ENCODE measurements around the gene FBXO11. TPM values are rescaled to one million over a fixed set of nuclear protein-coding genes. Genes with fewer than 3 reads are reported as not detected.

The FBXO11 gene
- polyA plus RNA-seq, 1 donor (not counting 4 experiments of a cell fraction or from before 2014, with no cell fraction given): 45.5 TPM

- Histone ChIP-seq H3K27ac (ENCODE audit: control insufficient read depth, insufficient read depth, low read length) (no peak overlapping the region), H3K4me1 (ENCODE audit: control insufficient read depth, extremely low read depth, insufficient read depth, low read length) (peaks cover 3% of the 10 kb centered on the region), H3K9me3 (ENCODE audit: control insufficient read depth, low read depth, low read length) (no peaks in the 10 kb centered on the region), H3K27me3 (ENCODE audit: control insufficient read depth, extremely low read depth, insufficient read depth, low read length) (no peaks in the 10 kb centered on the region), H2AFZ (ENCODE audit: control insufficient read depth, low read length) (no peak overlapping the region), H4K20me1 (ENCODE audit: control insufficient read depth, extremely low read depth, insufficient read depth, low read length) (no peaks in the 10 kb centered on the region), H3K4me2 (ENCODE audit: control insufficient read depth, extremely low read depth, insufficient read depth, low read depth, low read length) (no peak overlapping the region), H3K9me1 (ENCODE audit: control insufficient read depth, extremely low read depth, insufficient read depth, low read length) (no peaks in the 10 kb centered on the region), H3K36me3 (ENCODE audit: control insufficient read depth in 2 of 2, extremely low read depth in 1 of 2, insufficient read depth in 2 of 2, low read length in 2 of 2) (peaks cover 3% of the 10 kb centered on the region in 2 experiments), H3K4me3 (ENCODE audit: control insufficient read depth in 2 of 3, extremely low read depth in 1 of 3, insufficient read depth in 2 of 3, low read depth in 1 of 3, low read length in 3 of 3) (no peak overlapping the region), H3K9ac (ENCODE audit: control insufficient read depth, extremely low read depth, insufficient read depth, low read length) (no peak overlapping the region), H3K79me2 (ENCODE audit: control insufficient read depth, insufficient read depth, low read length) (peaks cover 62% of the 10 kb centered on the region)
- dilution Hi-C loops (cut with MboI; ENCODE audit: extremely low pct_ligation_motif_present, low sequenced_read_pairs): no loop called here
- TF ChIP-seq, protein P1, sequence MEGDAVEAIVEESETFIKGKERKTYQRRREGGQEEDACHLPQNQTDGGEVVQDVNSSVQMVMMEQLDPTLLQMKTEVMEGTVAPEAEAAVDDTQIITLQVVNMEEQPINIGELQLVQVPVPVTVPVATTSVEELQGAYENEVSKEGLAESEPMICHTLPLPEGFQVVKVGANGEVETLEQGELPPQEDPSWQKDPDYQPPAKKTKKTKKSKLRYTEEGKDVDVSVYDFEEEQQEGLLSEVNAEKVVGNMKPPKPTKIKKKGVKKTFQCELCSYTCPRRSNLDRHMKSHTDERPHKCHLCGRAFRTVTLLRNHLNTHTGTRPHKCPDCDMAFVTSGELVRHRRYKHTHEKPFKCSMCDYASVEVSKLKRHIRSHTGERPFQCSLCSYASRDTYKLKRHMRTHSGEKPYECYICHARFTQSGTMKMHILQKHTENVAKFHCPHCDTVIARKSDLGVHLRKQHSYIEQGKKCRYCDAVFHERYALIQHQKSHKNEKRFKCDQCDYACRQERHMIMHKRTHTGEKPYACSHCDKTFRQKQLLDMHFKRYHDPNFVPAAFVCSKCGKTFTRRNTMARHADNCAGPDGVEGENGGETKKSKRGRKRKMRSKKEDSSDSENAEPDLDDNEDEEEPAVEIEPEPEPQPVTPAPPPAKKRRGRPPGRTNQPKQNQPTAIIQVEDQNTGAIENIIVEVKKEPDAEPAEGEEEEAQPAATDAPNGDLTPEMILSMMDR (optimal IDR thresholded peaks at IDR 0.05 in 1 of 3, IDR thresholded peaks at IDR 0.05 in 1 of 3, conservative IDR thresholded peaks at IDR 0.05 in 1 of 3; ENCODE audit: extremely low read depth in 1 of 3, insufficient read depth in 2 of 3, low read length in 3 of 3): no peak
- TF ChIP-seq EZH2 (IDR thresholded peaks at IDR 0.05; ENCODE audit: low read length): no peak
- DNase-seq (ENCODE audit: low read depth, low spot score) (no peak), FAIRE-seq (no peak)
Observed at GRCh38 chr2:47785986-47786385, 120.3 kb downstream of the FBXO11 start.

- no peaks in the 10 kb centered on the region for H3K9me1 ChIP-seq (ENCODE audit: control insufficient read depth, extremely low read depth, insufficient read depth, low read length)
- no peak overlapping the region for H2AFZ ChIP-seq (ENCODE audit: control insufficient read depth, low read length)
- H3K79me2 ChIP-seq (ENCODE audit: control insufficient read depth, insufficient read depth, low read length): peaks cover 48% of the 10 kb centered on the region
- FAIRE-seq (no peak), DNase-seq (ENCODE audit: low read depth, low spot score) (no peak)
- TF ChIP-seq EZH2 (IDR thresholded peaks at IDR 0.05; ENCODE audit: low read length): no peak
- TF ChIP-seq, protein P1 (optimal IDR thresholded peaks at IDR 0.05 in 1 of 3, IDR thresholded peaks at IDR 0.05 in 1 of 3, conservative IDR thresholded peaks at IDR 0.05 in 1 of 3; ENCODE audit: extremely low read depth in 1 of 3, insufficient read depth in 2 of 3, low read length in 3 of 3): no peak
- H3K4me1 ChIP-seq (ENCODE audit: control insufficient read depth, extremely low read depth, insufficient read depth, low read length): peaks cover 3% of the 10 kb centered on the region
- H3K27ac ChIP-seq (ENCODE audit: control insufficient read depth, insufficient read depth, low read length): peak overlapping the region; percentile 49
- H3K4me2 ChIP-seq (ENCODE audit: control insufficient read depth, extremely low read depth, insufficient read depth, low read depth, low read length): peak overlapping the region; percentile 84
- no peaks in the 10 kb centered on the region for H3K27me3 ChIP-seq (ENCODE audit: control insufficient read depth, extremely low read depth, insufficient read depth, low read length)
- no peaks in the 10 kb centered on the region for H4K20me1 ChIP-seq (ENCODE audit: control insufficient read depth, extremely low read depth, insufficient read depth, low read length)
- H3K36me3 ChIP-seq (ENCODE audit: control insufficient read depth in 2 of 2, extremely low read depth in 1 of 2, insufficient read depth in 2 of 2, low read length in 2 of 2): peaks cover 0 to 3% of the 10 kb centered on the region in 2 experiments
- peak overlapping the region; percentile 52 for H3K9ac ChIP-seq (ENCODE audit: control insufficient read depth, extremely low read depth, insufficient read depth, low read length)
- dilution Hi-C loops (cut with MboI; ENCODE audit: extremely low pct_ligation_motif_present, low sequenced_read_pairs): no loop called here
- peak overlapping the region; percentile 64 to 82 (median 71) for H3K4me3 ChIP-seq (ENCODE audit: control insufficient read depth in 2 of 3, extremely low read depth in 1 of 3, insufficient read depth in 2 of 3, low read depth in 1 of 3, low read length in 3 of 3)
- no peaks in the 10 kb centered on the region for H3K9me3 ChIP-seq (ENCODE audit: control insufficient read depth, low read depth, low read length)
Observed at GRCh38 chr2:47784352-47784851, 121.9 kb downstream of the FBXO11 start.
